GM13976 (cell line): ENCODE results near the gene SELENOS.
A peak's percentile ranks its signal among the peaks of the same experiment; 100 is the strongest.

Experiments
- DNase-seq: peaks from one replicate; pipeline ENCODE4 v3.0.0; 2012; ENCODE audit warnings: low spot score
- in situ Hi-C: fragments of 300-500 bp; cut with MboI; formaldehyde crosslinking; loops from one replicate; pipeline ENCODE4 v1.12.0; 2022; ENCODE audit warnings: low sequenced_read_pairs, mixed read lengths, inconsistent platforms; ENCODE audit not compliant: unreplicated experiment
- TF ChIP-seq, protein P1 (sequence below): IDR thresholded peaks from 2 replicates; pipeline ENCODE4 v1.5.1; 2012; ENCODE audit warnings: borderline replicate concordance, mild to moderate bottlenecking; ENCODE audit not compliant: insufficient read depth; ENCODE audit errors: extremely low read depth, missing control alignments, control extremely low read depth

The SELENOS gene

DNA sequence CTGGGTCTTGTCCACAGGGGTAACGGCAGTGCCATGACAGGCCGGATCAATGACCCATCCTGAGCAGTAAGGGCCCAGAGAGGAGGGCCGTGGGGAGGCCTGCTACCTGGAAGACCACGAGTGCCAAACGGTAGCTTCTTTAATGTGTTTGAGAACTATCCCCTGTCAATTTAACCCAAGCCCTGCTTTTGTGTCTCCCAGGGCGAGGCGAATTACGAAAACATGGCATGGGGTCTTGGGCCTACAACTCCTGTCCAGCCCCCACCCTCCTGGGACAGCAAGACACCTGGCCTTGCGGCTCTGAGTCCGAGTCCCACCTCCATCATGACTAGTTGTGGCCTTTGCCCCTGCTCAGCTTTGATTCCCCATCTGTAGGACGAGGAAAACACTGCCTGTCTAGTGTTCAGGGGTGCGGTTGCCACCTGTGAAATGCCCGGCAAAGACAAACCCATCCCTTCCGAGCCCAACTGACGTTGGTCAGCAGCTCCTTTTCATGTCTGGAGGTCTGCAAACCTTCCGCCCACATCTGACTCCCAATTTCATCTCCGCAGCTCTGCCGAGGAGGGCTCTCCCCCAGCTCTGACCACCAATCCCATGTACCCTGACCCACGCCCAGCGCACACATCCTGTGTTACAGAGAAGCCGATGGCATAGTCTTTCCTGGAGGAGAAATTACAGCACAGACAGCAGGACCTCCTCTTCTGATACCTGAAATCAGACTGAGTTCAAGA lies 46.7 kb upstream of the SELENOS start:
- TF ChIP-seq, protein P1, sequence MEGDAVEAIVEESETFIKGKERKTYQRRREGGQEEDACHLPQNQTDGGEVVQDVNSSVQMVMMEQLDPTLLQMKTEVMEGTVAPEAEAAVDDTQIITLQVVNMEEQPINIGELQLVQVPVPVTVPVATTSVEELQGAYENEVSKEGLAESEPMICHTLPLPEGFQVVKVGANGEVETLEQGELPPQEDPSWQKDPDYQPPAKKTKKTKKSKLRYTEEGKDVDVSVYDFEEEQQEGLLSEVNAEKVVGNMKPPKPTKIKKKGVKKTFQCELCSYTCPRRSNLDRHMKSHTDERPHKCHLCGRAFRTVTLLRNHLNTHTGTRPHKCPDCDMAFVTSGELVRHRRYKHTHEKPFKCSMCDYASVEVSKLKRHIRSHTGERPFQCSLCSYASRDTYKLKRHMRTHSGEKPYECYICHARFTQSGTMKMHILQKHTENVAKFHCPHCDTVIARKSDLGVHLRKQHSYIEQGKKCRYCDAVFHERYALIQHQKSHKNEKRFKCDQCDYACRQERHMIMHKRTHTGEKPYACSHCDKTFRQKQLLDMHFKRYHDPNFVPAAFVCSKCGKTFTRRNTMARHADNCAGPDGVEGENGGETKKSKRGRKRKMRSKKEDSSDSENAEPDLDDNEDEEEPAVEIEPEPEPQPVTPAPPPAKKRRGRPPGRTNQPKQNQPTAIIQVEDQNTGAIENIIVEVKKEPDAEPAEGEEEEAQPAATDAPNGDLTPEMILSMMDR = no peak
- no peak for DNase-seq
- in situ Hi-C loops = no loop called here

GRCh38 chr15:101322854-101323477 lies 45.7 kb upstream of the SELENOS start:
- DNase-seq = no peak
- in situ Hi-C loops = no loop called here
- TF ChIP-seq, protein P1 = no peak

DNA sequence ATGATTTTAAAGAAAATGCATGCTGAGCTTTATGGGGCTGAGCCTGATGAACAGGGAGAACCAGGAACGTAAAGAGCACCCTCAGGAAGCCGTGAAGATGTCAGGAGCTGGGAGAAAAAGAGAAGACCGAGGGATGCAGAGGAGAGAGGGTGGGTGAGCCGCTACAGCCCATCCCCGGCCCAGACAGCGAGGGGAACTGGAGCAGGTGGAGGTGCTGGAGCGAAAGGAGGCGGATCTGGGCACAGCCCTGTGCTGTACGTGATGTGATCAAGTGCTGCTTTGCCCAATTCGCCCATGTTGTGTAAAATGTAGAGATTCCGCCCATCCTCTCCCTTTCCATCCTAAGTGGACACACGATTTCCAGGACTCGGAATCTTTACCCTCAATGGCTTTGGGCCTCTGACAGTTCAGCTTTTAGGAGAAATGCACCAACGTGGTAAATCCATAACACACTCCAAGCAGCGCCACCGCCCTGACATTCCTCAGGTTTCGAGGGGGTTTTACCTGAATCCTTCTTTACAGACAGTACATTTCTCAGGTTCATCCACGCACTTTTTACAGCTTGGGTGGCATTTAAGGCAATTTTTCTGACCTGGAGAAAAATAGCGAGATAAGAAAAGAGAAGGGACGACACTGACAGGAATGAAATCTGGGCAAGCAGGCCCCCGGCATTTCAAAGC lies 44.9 kb upstream of the SELENOS start:
- in situ Hi-C loops = no loop called here
- no peak for DNase-seq
- TF ChIP-seq, protein P1 = no peak

DNA sequence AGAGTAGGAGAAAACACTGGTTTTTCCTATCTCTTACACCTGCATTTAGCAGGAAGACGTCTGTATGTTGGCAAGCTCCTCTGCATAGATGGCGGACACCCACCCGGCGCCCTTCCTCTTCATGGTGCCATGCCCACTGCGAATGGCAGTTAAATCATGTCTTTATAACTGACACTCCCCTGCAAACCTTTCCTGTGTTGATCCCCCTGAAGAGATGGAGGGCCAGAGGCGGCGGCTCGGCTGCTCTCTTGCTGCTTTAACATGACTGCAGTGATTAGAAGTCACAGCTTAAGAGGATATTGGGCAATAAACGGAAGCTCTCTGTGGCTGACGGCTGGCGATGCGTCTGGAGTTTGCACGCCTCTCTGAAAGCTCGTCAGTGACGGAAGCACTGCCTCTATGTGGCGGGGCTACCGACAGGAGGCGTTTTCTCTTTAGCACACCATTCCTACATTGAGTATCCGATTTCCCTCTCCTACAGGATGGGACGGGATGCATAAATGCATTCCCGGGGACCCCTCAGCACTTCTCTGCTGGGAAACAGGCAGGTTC lies 43.3 kb upstream of the SELENOS start:
- DNase-seq = peak; percentile 68
- TF ChIP-seq, protein P1 = peak; percentile 41
- in situ Hi-C loops = no loop called here

DNA sequence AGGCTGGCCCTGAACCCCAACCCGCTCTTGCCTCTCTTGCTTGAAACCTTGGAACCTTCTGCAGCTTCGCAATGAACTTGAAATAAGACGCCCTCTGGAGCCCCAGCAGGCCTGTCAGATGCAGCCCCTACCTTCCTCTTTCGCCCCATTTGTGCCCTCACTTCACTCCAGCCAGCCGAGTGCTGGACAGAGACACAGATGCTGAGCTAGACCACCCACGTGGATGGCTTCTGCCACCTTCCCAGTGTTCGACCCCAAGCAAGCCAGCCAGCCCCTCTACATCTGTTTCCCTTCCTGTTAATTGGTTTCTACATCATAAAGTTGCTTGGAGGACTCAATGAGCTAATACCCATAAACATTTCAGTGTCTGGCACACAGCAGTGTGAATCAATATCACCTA lies 41.6 kb upstream of the SELENOS start:
- DNase-seq = no peak
- TF ChIP-seq, protein P1 = no peak
- in situ Hi-C loops = no loop called here

- DNase-seq = no peak
- in situ Hi-C loops = no loop called here
- TF ChIP-seq, protein P1 = no peak
Measured at GRCh38 chr15:101318147-101318819, 41.0 kb upstream of the SELENOS start.
